HepG2 (cell line): Measurements from ENCODE around the gene VEZT. TPM values are rescaled to one million over a fixed set of nuclear protein-coding genes. Genes with fewer than 3 reads are reported as not detected.

Source experiments
- ATAC-seq: fragments of 200-7000 bp; cut with Tn5 transposase; 3 replicates; pipeline ENCODE4 v1.9.1; 2020; ENCODE audit warnings: mild to moderate bottlenecking, moderate library complexity
- BruUV-seq: library from RNA; stranded (reverse); fragments of 400-500 nt; replicated peaks from 2 replicates; lab custom pipeline; 2021; lab: Mats Ljungman, UMichigan
- CTCF ChIA-PET: fragments of 300-600 bp; formaldehyde crosslinking; extraction: SDS; loops from one replicate; lab custom pipeline; 2021; ENCODE audit warnings: low total read pairs, inconsistent platforms, low intra/inter-chr PET ratio; lab: Yijun Ruan, JAX
- POLR2A ChIA-PET: fragments of 350-600 bp; sonication (Branson Sonifier 250); formaldehyde crosslinking; loops from one replicate; lab custom pipeline; 2020; ENCODE audit warnings: antibody characterized with exemption, inconsistent platforms; lab: Yijun Ruan, JAX
- DNase-seq: peaks from one replicate; pipeline ENCODE4 v3.0.0-alpha.2; 2015; ENCODE audit warnings: low spot score
- FAIRE-seq: peaks from 3 replicates; lab custom pipeline; 2011; peaks lifted over from hg19 to GRCh38; lab: Jason Lieb, UNC
- H2AFZ ChIP-seq: one replicate; pipeline ENCODE4 v1.6.1; 2011; ENCODE audit warnings: low read length, inconsistent platforms
- H3K27ac ChIP-seq: fragments of 300-600 bp; 3 replicates; pipeline ENCODE4 v1.8.0; 2011; ENCODE audit warnings: mixed run types, mild to moderate bottlenecking, mixed read lengths, low read length, inconsistent platforms; ENCODE audit not compliant: insufficient read depth; ENCODE audit errors: extremely low read length
- H3K27me3 ChIP-seq, 2 experiments: fragments of 200-600 bp in 1 of 2; 2 replicates in 1 of 2; 3 replicates in 1 of 2; pipeline versions ENCODE4 v1.6.0 to v1.8.0; 2011; ENCODE audit warnings: low read length in 2 of 2, mild to moderate bottlenecking in 2 of 2, moderate library complexity in 2 of 2, inconsistent platforms in 1 of 2; ENCODE audit not compliant: insufficient read depth in 2 of 2, control insufficient read depth in 1 of 2
- H3K36me3 ChIP-seq, 2 experiments: fragments of 200-600 bp in 1 of 2; replicated peaks in 1 of 2; 2 replicates in 1 of 2; 3 replicates in 1 of 2; pipeline versions ENCODE4 v1.5.1 to v1.8.0; 2011; ENCODE audit warnings: low read length in 2 of 2, inconsistent platforms in 1 of 2; ENCODE audit not compliant: insufficient read depth in 2 of 2, control insufficient read depth in 1 of 2
- H3K4me1 ChIP-seq: 2 replicates; pipeline ENCODE4 v1.5.1; 2012; ENCODE audit warnings: low read length, inconsistent platforms; ENCODE audit not compliant: insufficient read depth
- H3K4me2 ChIP-seq: 2 replicates; pipeline ENCODE4 v1.6.0; 2011; ENCODE audit warnings: low read depth, low read length, inconsistent platforms
- H3K4me3 ChIP-seq, 3 experiments: fragments of 200-600 bp in 1 of 3; sonication (generic), shearing (Covaris generic) in 1 of 3; replicated peaks in 1 of 3; 2 replicates each; pipeline ENCODE4 v1.5.1; 2011 to 2016; ENCODE audit warnings: low read length in 3 of 3, inconsistent platforms in 2 of 3, low read depth in 2 of 3, mild to moderate bottlenecking in 2 of 3, control low read depth in 1 of 3, mixed read lengths in 1 of 3; ENCODE audit not compliant: insufficient read depth in 1 of 3
- H3K79me2 ChIP-seq: one replicate; pipeline ENCODE4 v1.6.1; 2011; ENCODE audit warnings: low read length, inconsistent platforms; ENCODE audit not compliant: insufficient read depth
- H3K9ac ChIP-seq: 2 replicates; pipeline ENCODE4 v1.6.0; 2011; ENCODE audit warnings: mild to moderate bottlenecking, low read depth, low read length, inconsistent platforms; ENCODE audit not compliant: insufficient read depth
- H3K9me3 ChIP-seq: 2 replicates; pipeline ENCODE4 v1.5.1; 2012; ENCODE audit warnings: mild to moderate bottlenecking, low read length
- H4K20me1 ChIP-seq: 2 replicates; pipeline ENCODE4 v1.6.0; 2011; ENCODE audit warnings: inconsistent platforms, mild to moderate bottlenecking, low read length, moderate library complexity; ENCODE audit not compliant: insufficient read depth
- MAFF ChIP-seq: IDR thresholded peaks from 2 replicates; pipeline ENCODE4 v1.6.1; 2011; ENCODE audit warnings: low read depth, low read length, improper control_type of control experiment
- MEIS1 ChIP-seq: sonication (generic); formaldehyde crosslinking; IDR thresholded peaks from 2 replicates; pipeline ENCODE4 v1.9.0; 2021; ENCODE audit warnings: mild to moderate bottlenecking, missing genetic modification reagents, moderate library complexity, borderline replicate concordance
- NFKB2 ChIP-seq: sonication (generic); formaldehyde crosslinking; IDR thresholded peaks from 2 replicates; pipeline ENCODE4 v1.4.0; 2020; ENCODE audit warnings: missing genetic modification reagents, borderline replicate concordance
- SRY ChIP-seq: sonication (generic); formaldehyde crosslinking; IDR thresholded peaks from 2 replicates; pipeline ENCODE4 v1.8.0; 2022; ENCODE audit warnings: mild to moderate bottlenecking, missing genetic modification reagents
- TIGD3 ChIP-seq: sonication (generic); formaldehyde crosslinking; IDR thresholded peaks from 2 replicates; pipeline ENCODE4 v1.5.1; 2020; ENCODE audit warnings: mild to moderate bottlenecking, missing genetic modification reagents, borderline replicate concordance
- TRAFD1 ChIP-seq: sonication (generic); formaldehyde crosslinking; IDR thresholded peaks from 2 replicates; pipeline ENCODE4 v1.5.1; 2020; ENCODE audit warnings: missing genetic modification reagents, mild to moderate bottlenecking, borderline replicate concordance
- TRIM24 ChIP-seq: sonication (generic); formaldehyde crosslinking; IDR thresholded peaks from 2 replicates; pipeline ENCODE4 v1.8.0; 2022; ENCODE audit warnings: mild to moderate bottlenecking, missing genetic modification reagents
- ZFP82 ChIP-seq: sonication (generic); formaldehyde crosslinking; IDR thresholded peaks from 2 replicates; pipeline ENCODE4 v1.5.1; 2020; ENCODE audit warnings: mild to moderate bottlenecking, missing genetic modification reagents, borderline replicate concordance
- ZNF160 ChIP-seq: sonication (generic); formaldehyde crosslinking; IDR thresholded peaks from 2 replicates; pipeline ENCODE4 v1.8.0; 2022; ENCODE audit warnings: mild to moderate bottlenecking, inconsistent platforms, missing genetic modification reagents
- ZNF703 ChIP-seq: sonication (generic); formaldehyde crosslinking; IDR thresholded peaks from 2 replicates; pipeline ENCODE4 v1.5.1; 2020; ENCODE audit warnings: missing genetic modification reagents, mild to moderate bottlenecking, moderate library complexity, borderline replicate concordance
- ZNF704 ChIP-seq: sonication (generic); formaldehyde crosslinking; IDR thresholded peaks from 2 replicates; pipeline ENCODE4 v1.8.1; 2023; ENCODE audit warnings: mild to moderate bottlenecking, inconsistent platforms, moderate library complexity, missing genetic modification reagents, borderline replicate concordance
- WGBS: methylation state at CpG from one replicate; pipeline ENCODE4 v1.1.6; 2017; ENCODE audit warnings: low lambda C conversion rate; 5-methylcytosine and 5-hydroxymethylcytosine counted together
- in situ Hi-C: cut with HindIII; loops from 2 replicates; pipeline ENCODE4 v1.10.0; 2017; ENCODE audit warnings: low pct_unique_long_range_greater_than_20kb; ENCODE audit not compliant: extremely low pct_ligation_motif_present
- intact Hi-C: fragments of 100-400 bp; cut with micrococcal nuclease; formaldehyde crosslinking; loops from one replicate; pipeline ENCODE4 v1.10.0; 2022; ENCODE audit not compliant: unreplicated experiment
- polyA plus RNA-seq, 8 experiments: library from polyadenylated mRNA; depleted of rRNA in 3 of 8; stranded (reverse) in 7 of 8; unstranded in 1 of 8; fragments of >200 nt; fragmentation: Illumina TruSeq in 4 of 8; extraction: Trizol in 4 of 8; gene quantifications; 2 replicates each; pipeline versions ENCODE4 v1.2.1 to v1.2.3, GENCODE V29; 2011 to 2016; ENCODE audit warnings: low read depth in 4 of 8, missing spikeins in 1 of 8, mixed read lengths in 1 of 8; ENCODE audit not compliant: insufficient read depth in 1 of 8
- total RNA-seq, 5 experiments: library from RNA; depleted of rRNA; stranded (reverse); fragments of >200 nt; fragmentation: Illumina TruSeq; extraction: Trizol; gene quantifications; 2 replicates each; pipeline ENCODE4 v1.2.3, GENCODE V29; 2016; ENCODE audit warnings: low read depth in 1 of 5

VEZT gene
- total and polyA plus RNA-seq, 2 of the 13 experiments (the other 11 are each of a cell fraction or from before 2014, with no cell fraction given), result 35.5 to 51.6 TPM

- WGBS, result 91% methylated on average over 4 of the region's 4 CpGs
- no peak overlapping the region for H3K4me2 ChIP-seq
- peaks cover 21% of the 10 kb centered on the region for H3K79me2 ChIP-seq
These were observed 5.0 kb upstream of the VEZT start for GRCh38 chr12:95212586-95212985.

More at GRCh38 chr12:95212586-95212985, 5.0 kb upstream of the VEZT start:
- no peak overlapping the region for H2AFZ ChIP-seq
- in situ Hi-C loops, result loop anchor here (10.0 kb wide), 1 partner anchor 122 kb away; no protein-coding TSS in a partner anchor
- peaks cover 16% of the 10 kb centered on the region for H3K4me1 ChIP-seq
- ChIA-PET POLR2A (no interaction called here), CTCF (no interaction called here)
- no peak for DNase-seq
- no peak for FAIRE-seq
- BruUV-seq, result no TSS peak
- H3K9me3 ChIP-seq, result no peaks in the 10 kb centered on the region
- no peak for TF ChIP-seq ZNF704 (CRISPR knock-in tag)
- TF ChIP-seq MEIS1, result no peak
- TF ChIP-seq TRAFD1 (CRISPR knock-in tag), result no peak
- TF ChIP-seq MAFF, result no peak
- TF ChIP-seq ZFP82, result no peak
- no peak for TF ChIP-seq NFKB2 (CRISPR knock-in tag)
- no peak for TF ChIP-seq TRIM24 (CRISPR knock-in tag)
- TF ChIP-seq ZNF703, result no peak
- no peak for TF ChIP-seq SRY (CRISPR knock-in tag)
- no peak for TF ChIP-seq TIGD3 (CRISPR knock-in tag)
- no peak for TF ChIP-seq ZNF160 (CRISPR knock-in tag)
- H3K36me3 ChIP-seq, result peaks cover 0 to 4% of the 10 kb centered on the region in 2 experiments; a peak in 2 of 5 replicates
- intact Hi-C loops, result no loop called here
- no peak for ATAC-seq
- no peak overlapping the region for H3K4me3 ChIP-seq
- H3K9ac ChIP-seq, result no peak overlapping the region
- H3K27ac ChIP-seq, result no peak overlapping the region
- no peaks in the 10 kb centered on the region; a peak in 1 of 5 replicates for H3K27me3 ChIP-seq
- no peaks in the 10 kb centered on the region for H4K20me1 ChIP-seq
